SU-DHL-6 (cell line): ENCODE data around the gene GPX3.

Experiments
- CTCF ChIP-seq: fragments of 200-600 bp; sonication (generic); IDR thresholded peaks from one replicate; pipeline ENCODE4 v1.5.1; 2017; ENCODE audit warnings: antibody characterized with exemption, mild to moderate bottlenecking, low read length, moderate library complexity; ENCODE audit not compliant: insufficient read depth, poor library complexity, severe bottlenecking
- EZH2phosphoT487 ChIP-seq: fragments of 200-600 bp; sonication (generic), shearing (Covaris generic); conservative IDR thresholded peaks from 2 replicates; pipeline ENCODE4 v1.6.1; 2018; ENCODE audit warnings: mild to moderate bottlenecking, antibody characterized with exemption, low read length, moderate library complexity, mixed read lengths

GRCh38 chr5:151015974-151016587 lies 4.3 kb upstream of the GPX3 start:
- TF ChIP-seq CTCF (no peak), EZH2phosphoT487 (no peak)
